DMS53 (cell line): Measurements from ENCODE around the gene SUCO.
"Not testable (repeated sequence)": the region's sequence is repeated elsewhere in the genome, so short reads cannot be mapped to it uniquely, and the experiment has no call there.

ENCODE experiments used
- DNase-seq: peaks from one replicate; lab custom pipeline; 2025; lab: John Stamatoyannopoulos, UW

SUCO gene

GRCh38 chr1:172532700-172533512 lies at the start of gene SUCO:
SUCO (plus strand) TSS chr1:172533150; CDS start chr1:172533436, 286 bp downstream.
- peak; percentile 100 for DNase-seq

GRCh38 chr1:172483448-172483847 lies 49.5 kb upstream of the SUCO start:
- DNase-seq: peak; percentile 37

GRCh38 chr1:172484252-172484651 lies 48.7 kb upstream of the SUCO start:
- peak; percentile 93 for DNase-seq

GRCh38 chr1:172485626-172486025 lies 47.3 kb upstream of the SUCO start:
- no peak for DNase-seq

GRCh38 chr1:172486805-172487454 lies 46.0 kb upstream of the SUCO start:
- no peak for DNase-seq

GRCh38 chr1:172487550-172487949 lies 45.4 kb upstream of the SUCO start:
- DNase-seq: no peak

- no peak for DNase-seq
These were observed 44.6 kb upstream of the SUCO start for GRCh38 chr1:172488393-172488792.

- no peak for DNase-seq
These were observed 43.1 kb upstream of the SUCO start for GRCh38 chr1:172489847-172490246.

- DNase-seq: no peak
These were observed 40.5 kb upstream of the SUCO start for GRCh38 chr1:172492421-172492820.

- no peak for DNase-seq
These were observed 38.8 kb upstream of the SUCO start for GRCh38 chr1:172494166-172494565.

- not testable (repeated sequence) for DNase-seq
These were observed 36.8 kb upstream of the SUCO start for GRCh38 chr1:172496127-172496526.

GRCh38 chr1:172496678-172497077 lies 36.3 kb upstream of the SUCO start:
- DNase-seq: no peak

GRCh38 chr1:172497230-172497629 lies 35.7 kb upstream of the SUCO start:
- no peak for DNase-seq

- DNase-seq: no peak
These were observed 34.1 kb upstream of the SUCO start for GRCh38 chr1:172498857-172499256.

- peak; percentile 93 for DNase-seq
These were observed 33.3 kb upstream of the SUCO start for GRCh38 chr1:172499636-172500141.

- peak; percentile 62 for DNase-seq
These were observed 32.7 kb upstream of the SUCO start for GRCh38 chr1:172500207-172500606.

- peak; percentile 8 for DNase-seq
These were observed 25.2 kb upstream of the SUCO start for GRCh38 chr1:172507741-172508140.

- DNase-seq: no peak
These were observed 22.5 kb upstream of the SUCO start for GRCh38 chr1:172510479-172510878.

- no peak for DNase-seq
These were observed 20.4 kb upstream of the SUCO start for GRCh38 chr1:172512591-172512990.

- DNase-seq: no peak
These were observed 19.5 kb upstream of the SUCO start for GRCh38 chr1:172513479-172513878.

- no peak for DNase-seq
These were observed 18.8 kb upstream of the SUCO start for GRCh38 chr1:172514108-172514507.

- no peak for DNase-seq
These were observed 17.5 kb upstream of the SUCO start for GRCh38 chr1:172515436-172515835.

- peak; percentile 9 for DNase-seq
These were observed 17.0 kb upstream of the SUCO start for GRCh38 chr1:172515927-172516326.
